ENCODE measurements around the gene UBE2H. TPM values are rescaled to one million over a fixed set of nuclear protein-coding genes. Genes with fewer than 3 reads are reported as not detected.

UBE2H gene
- total RNA-seq, 4 donors from 2014 or later: 49.5 to 90.9 (median 57.1) TPM

DNA sequence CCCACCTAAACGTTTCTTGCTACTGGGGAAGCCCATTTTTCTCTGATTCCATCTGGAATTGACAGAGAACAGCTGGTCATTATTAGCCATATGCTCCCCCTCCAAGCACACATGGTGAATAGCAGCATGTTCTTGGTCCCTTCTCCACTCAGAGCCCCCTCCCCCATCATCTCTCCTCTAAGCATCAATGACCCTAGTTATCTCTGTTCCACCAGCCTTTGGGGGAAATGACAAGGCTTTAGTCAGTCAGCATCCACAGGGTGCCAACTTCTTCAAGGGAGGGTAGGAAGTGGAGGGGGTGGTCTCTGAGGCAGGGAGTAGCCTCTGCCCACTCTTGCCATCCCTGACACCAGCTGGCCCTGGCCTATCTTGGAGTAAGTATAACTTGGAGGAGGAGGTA, 163.1 kb downstream of the UBE2H start:
- TF ChIP-seq, protein P1, sequence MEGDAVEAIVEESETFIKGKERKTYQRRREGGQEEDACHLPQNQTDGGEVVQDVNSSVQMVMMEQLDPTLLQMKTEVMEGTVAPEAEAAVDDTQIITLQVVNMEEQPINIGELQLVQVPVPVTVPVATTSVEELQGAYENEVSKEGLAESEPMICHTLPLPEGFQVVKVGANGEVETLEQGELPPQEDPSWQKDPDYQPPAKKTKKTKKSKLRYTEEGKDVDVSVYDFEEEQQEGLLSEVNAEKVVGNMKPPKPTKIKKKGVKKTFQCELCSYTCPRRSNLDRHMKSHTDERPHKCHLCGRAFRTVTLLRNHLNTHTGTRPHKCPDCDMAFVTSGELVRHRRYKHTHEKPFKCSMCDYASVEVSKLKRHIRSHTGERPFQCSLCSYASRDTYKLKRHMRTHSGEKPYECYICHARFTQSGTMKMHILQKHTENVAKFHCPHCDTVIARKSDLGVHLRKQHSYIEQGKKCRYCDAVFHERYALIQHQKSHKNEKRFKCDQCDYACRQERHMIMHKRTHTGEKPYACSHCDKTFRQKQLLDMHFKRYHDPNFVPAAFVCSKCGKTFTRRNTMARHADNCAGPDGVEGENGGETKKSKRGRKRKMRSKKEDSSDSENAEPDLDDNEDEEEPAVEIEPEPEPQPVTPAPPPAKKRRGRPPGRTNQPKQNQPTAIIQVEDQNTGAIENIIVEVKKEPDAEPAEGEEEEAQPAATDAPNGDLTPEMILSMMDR (IDR thresholded peaks at IDR 0.05): no peak
- TF ChIP-seq POLR2A (IDR thresholded peaks at IDR 0.05) (no peak), EP300 (IDR thresholded peaks at IDR 0.05) (no peak), POLR2AphosphoS5 (IDR thresholded peaks at IDR 0.05) (no peak)
- Histone ChIP-seq H3K9me3 (no peaks in the 10 kb centered on the region), H3K27me3 (peaks cover 56% of the 10 kb centered on the region), H3K4me1 (peaks cover 15% of the 10 kb centered on the region), H3K36me3 (no peaks in the 10 kb centered on the region), H3K4me3 (no peak overlapping the region), H3K27ac (no peak overlapping the region)
- 56% methylated on average over 1 of the region's 1 CpG for WGBS
- DNase-seq (ENCODE audit: low spot score in 2 of 2): no peak

DNA sequence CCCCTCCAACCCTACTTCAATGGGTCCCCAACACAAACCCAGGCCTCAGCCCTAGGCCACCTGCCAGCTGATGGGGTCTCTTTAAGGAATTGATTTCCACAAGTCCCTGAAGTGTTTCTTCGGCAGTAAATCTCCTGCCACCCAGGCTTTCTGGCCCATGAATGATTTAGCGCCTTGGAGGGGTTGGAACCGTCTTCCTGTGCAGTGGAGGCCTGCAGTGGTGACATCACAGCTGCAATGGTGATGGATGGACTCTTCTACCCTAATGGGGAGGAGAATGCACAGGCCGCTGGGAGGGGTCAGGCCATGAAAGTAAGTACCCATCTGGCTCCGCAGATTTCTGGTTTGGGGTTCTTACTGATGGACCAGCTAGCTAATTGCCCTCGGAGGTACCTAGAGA, 163.8 kb downstream of the UBE2H start:
- Histone ChIP-seq H3K27me3 (peaks cover 62% of the 10 kb centered on the region), H3K4me1 (peaks cover 21% of the 10 kb centered on the region), H3K9me3 (no peaks in the 10 kb centered on the region), H3K36me3 (no peaks in the 10 kb centered on the region), H3K27ac (no peak overlapping the region), H3K4me3 (no peak overlapping the region)
- WGBS: 92% methylated on average over 5 of the region's 6 CpGs
- no peak for DNase-seq (ENCODE audit: low spot score in 2 of 2)
- TF ChIP-seq, protein P1 (IDR thresholded peaks at IDR 0.05): no peak
- no peak for TF ChIP-seq EP300 (IDR thresholded peaks at IDR 0.05)
- TF ChIP-seq POLR2AphosphoS5 (IDR thresholded peaks at IDR 0.05): no peak
- TF ChIP-seq POLR2A (IDR thresholded peaks at IDR 0.05): no peak

DNA sequence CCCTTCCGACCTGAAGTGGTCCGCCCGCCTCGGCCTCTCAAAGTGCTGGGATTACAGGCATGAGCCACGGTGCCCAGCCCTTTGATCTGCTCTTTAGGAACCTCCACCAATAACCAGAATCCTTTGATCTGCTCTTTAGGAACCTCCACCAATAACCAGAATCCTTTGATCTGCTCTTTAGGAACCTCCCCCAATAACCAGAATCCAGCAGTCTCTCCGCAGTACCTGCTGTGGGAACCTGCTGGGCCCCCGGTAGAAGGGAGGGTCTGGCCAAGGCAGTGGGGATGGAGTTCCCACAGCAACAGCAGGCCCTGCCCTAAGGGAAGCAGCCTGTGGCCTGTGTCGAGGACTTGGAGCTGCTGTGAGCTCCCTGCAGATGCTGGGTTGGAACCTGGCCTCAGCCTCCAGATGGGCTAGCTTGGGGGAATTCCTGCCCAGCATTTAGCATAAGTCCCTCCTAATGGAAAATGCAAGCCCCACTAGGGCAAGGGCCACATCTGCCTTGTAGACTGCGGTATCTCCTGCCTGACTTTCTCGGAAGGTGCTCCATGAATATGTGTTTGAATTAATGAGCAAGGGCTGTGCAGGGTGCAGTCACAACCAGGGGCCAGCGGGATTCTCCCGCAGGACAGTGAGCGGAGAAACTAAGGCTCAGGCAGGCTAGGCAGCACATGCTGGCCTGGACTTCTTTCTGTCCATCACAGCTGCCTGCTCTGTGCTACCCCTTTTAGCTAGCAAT, 165.8 kb downstream of the UBE2H start:
- DNase-seq (ENCODE audit: low spot score in 2 of 2): no peak
- Histone ChIP-seq H3K27me3 (peaks cover 82% of the 10 kb centered on the region), H3K9me3 (no peaks in the 10 kb centered on the region), H3K36me3 (no peaks in the 10 kb centered on the region), H3K4me1 (peaks cover 39% of the 10 kb centered on the region), H3K27ac (no peak overlapping the region), H3K4me3 (no peak overlapping the region)
- 68% methylated on average over 13 of the region's 13 CpGs for WGBS
- TF ChIP-seq, protein P1 (IDR thresholded peaks at IDR 0.05): no peak
- TF ChIP-seq POLR2A (IDR thresholded peaks at IDR 0.05) (no peak), POLR2AphosphoS5 (IDR thresholded peaks at IDR 0.05) (no peak)

DNA sequence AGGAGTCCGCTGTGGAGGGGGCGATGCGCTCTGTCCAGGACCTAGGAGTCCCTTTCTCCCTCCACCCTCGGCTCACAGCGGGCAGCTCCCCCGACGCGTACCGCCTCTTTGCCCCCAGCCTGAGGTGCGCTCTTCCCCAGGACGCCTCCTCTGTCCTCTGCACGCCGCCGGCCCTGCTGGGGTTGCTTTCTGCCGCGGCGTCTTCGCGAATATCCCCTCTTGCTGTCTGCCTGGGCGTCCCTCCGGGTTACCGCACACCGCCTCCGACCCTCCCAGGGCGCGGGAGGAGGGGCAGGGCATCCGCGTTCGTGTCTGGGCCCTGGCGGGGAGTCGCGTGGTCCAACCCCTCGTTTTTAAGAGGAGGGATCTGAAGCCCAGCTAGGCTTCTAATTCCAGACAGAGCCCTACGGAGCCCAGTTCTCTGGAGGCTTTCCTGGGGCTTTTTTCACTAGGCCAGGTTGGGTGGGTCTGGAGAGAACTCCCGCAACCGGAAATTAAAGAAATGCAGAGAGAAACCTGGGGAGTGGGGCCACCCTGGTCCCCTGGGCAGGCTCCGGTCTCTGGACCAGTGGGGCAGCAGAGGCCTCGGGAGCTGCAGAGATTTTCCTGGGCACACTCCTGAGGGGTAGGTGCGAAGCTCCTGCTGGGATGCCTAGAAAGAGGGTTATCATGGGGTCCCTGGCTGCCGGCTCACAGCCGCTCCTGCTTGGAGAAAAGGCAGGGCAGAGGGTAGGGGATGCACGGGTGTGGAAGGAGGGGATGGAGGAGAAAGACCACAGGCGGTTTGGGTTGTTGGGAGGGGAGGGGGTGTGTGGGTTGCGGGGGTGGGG, 166.9 kb downstream of the UBE2H start:
- Histone ChIP-seq H3K4me3 (peak overlapping the region; percentile 12), H3K27me3 (peaks cover 92% of the 10 kb centered on the region)
- DNase-seq (ENCODE audit: low spot score in 2 of 2): peak in 1 of 2 donors; percentile 51

More for the DNA sequence above, 166.9 kb downstream of the UBE2H start:
- WGBS: 11% methylated on average over 34 of the region's 44 CpGs
- no peak overlapping the region for H3K27ac ChIP-seq
- no peaks in the 10 kb centered on the region for H3K9me3 ChIP-seq
- H3K4me1 ChIP-seq: peaks cover 50% of the 10 kb centered on the region
- TF ChIP-seq POLR2AphosphoS5 (IDR thresholded peaks at IDR 0.05) (no peak), POLR2A (IDR thresholded peaks at IDR 0.05) (no peak), EP300 (IDR thresholded peaks at IDR 0.05) (no peak)
- TF ChIP-seq, protein P1 (IDR thresholded peaks at IDR 0.05): no peak
- no peaks in the 10 kb centered on the region for H3K36me3 ChIP-seq
